HG02973 (cell line): ENCODE results near the gene ELAPOR2.
"Not testable (repeated sequence)": the region's sequence is repeated elsewhere in the genome, so short reads cannot be mapped to it uniquely, and the experiment has no call there.

Source experiments
- ATAC-seq: cut with Tn5 transposase; IDR thresholded peaks from one replicate; pipeline ENCODE4 v1.9.1; 2021; ENCODE audit warnings: moderate library complexity; ENCODE audit not compliant: unreplicated experiment

ELAPOR2 gene

DNA sequence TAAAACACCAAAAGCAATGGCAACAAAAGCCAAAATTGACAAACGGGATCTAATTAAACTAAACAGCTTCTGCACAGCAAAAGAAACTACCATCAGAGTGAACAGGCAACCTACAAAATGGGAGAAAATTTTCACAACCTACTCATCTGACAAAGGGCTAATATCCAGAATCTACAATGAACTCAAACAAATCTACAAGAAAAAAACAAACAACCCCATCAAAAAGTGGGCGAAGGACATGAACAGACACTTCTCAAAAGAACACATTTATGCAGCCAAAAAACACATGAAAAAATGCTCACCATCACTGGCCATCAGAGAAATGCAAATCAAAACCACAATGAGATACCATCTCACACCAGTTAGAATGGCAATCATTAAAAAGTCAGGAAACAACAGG, 14.7 kb downstream of the ELAPOR2 start:
- ATAC-seq = not testable (repeated sequence)

DNA sequence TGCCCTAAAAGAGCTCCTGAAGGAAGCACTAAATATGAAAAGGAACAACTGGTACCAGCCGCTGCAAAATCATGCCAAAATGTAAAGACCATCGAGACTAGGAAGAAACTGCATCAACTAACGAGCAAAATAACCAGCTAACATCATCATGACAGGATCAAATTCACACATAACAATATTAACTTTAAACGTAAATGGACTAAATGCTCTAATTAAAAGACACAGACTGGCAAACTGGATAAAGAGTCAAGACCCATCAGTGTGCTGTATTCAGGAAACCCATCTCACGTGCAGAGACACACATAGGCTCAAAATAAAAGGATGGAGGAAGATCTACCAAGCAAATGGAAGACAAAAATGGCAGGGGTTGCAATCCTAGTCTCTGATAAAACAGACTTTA, 17.9 kb downstream of the ELAPOR2 start:
- not testable (repeated sequence) for ATAC-seq

DNA sequence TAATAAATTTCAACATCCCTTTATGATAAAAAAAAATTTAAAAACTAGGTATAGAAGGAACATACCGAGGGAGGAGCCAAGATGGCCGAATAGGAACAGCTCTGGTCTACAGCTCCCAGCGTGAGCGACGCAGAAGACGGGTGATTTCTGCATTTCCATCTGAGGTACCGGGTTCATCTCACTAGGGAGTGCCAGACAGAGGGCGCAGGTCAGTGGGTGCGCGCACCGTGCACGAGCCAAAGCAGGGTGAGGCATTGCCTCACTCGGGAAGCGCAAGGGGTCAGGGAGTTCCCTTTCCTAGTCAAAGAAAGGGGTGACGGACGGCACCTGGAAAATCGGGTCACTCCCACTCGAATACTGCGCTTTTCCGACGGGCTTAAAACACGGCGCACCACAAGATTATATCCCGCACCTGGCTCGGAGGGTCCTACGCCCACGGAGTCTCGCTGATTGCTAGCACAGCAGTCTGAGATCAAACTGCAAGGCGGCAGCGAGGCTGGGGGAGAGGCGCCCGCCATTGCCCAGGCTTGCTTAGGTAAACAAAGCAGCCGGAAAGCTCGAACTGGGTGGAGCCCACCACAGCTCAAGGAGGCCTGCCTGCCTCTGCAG, 19.7 kb downstream of the ELAPOR2 start:
- ATAC-seq = not testable (repeated sequence)

DNA sequence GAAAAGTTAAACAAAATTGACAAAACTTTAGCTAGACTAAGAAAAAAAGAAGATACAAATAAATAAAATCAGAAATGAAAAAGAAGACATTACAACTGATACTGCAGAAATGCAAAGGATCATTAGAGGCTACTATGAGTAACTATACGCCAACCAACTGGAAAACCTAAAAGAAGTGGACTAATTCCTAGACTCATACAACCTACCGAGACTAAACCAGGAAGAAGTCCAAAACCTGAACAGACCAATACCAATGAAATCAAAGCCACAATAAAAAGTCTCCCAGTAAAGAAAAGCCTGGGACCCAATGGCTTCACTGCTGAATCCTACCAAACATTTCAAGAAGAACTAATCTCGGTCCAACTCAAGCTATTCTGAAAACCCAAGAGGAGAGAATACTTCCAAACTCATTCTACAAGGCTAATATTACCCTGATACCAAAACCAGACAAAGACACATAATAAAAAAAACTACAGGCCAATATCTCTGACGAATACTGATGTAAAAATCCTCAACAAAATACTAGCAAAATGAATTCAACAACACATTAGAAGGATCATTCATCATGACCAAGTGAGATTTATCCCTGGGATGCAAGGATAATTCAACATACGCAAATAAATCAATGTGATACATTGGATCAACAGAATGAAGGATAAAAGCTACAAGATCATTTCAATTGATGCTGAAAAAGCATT, 20.3 kb downstream of the ELAPOR2 start:
- no peak for ATAC-seq

DNA sequence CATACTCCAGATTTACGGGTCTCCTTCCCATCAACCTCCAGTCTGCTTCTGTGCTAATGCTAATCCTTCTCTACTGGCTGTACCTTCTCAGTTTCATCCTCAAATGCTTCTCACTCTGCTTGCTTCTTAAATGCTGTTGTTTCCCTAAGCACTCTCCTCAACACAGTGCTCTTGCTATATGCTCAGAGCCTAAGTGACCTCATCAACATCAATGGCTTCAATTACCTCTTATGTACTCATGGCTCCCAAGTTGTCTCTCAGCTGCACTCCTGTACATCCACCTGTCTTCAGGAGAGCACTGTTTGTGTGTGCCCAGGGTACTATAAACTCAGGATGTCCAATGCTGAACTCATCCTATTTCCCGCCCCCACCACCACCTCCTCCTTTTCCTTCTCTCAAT, 22.5 kb downstream of the ELAPOR2 start:
- ATAC-seq = no peak

DNA sequence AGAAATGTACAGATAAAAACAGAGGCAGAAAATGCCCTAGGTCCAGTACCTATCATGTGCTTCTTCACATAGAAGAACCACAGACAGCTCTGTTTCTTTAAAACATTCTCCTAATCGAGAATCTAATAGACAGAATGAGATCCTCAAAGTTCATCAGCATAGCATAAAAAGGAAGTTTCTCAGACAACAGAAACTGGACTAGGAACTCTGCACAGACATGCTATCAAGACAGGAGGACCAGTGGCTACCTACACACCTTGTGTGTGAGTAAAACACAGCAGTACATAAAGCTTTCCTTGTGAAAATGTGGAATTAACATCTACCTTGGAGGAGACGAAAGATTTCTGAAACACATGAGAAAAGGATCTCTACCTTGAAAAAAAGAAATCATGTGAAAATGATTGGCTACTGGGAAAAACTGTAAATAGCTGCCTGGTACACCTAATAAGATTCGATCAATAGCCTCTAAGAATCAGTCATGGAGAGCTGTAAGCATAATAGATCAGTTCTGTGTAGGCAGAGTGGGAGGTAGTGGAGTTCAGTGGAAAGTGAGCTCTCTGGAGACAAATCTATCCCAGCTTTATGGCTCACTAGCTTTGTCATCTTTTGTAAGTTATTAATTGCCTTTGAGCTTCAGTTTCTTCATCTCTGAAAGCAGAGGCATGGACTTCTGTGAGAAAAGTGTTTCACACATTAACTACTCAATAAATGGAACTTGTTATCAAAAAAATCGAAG, 26.7 kb downstream of the ELAPOR2 start:
- ATAC-seq = no peak

DNA sequence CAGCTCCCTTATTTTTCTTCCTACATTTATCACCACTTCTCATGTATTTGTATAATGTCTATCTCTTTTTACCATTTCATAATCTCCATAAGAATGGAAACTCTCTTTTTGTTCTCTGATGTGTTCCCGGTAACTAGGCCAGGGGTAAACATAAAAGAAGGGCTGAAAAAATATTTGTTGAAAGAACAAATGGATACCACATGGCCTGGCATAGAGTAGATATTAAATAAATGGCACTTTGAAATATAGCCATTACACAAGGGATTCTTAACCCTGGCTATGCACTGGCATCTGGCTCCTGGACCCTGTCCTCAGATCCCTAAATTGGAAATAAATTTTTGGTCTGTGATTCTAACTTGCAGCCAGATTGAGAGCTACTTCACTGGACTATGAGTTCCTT, 30.4 kb downstream of the ELAPOR2 start:
- no peak for ATAC-seq

DNA sequence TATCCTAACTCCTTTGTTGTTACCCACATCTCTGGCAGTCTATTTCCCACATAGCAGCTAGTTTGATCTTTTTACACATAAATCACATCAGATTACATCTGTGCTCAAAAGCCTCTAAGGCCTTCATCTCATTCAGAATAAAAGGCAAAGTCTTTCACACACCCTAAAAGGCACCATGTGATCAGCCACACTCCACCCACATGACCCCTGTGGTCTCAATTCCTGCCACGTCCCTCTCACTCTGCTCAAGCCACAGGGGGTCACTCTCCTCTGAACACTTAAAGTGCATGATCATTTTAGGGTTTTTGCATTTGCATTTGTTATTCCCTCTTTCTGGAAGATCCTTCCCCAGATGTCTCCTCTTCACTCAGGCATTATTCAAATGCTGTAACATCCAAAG, 30.8 kb downstream of the ELAPOR2 start:
- ATAC-seq = no peak

DNA sequence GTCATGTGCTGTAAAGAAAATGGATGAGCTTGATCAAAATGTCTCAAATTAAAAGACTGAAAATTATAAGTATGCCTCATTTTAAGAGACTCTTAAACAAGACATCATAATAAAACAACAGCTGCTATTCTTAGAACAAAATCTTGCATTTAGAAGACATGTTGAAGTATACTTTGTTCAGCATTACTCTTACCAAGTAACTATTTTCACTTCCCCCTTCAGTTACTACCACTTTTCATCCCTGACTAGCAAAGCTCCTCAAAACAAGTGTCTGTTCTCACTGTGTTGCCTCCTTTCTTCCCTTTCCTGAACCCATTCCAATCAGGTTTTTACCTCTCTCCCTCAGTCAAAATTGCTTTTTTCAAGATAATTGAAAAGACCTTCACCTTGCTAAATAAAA, 31.6 kb downstream of the ELAPOR2 start:
- peak; percentile 74 for ATAC-seq

DNA sequence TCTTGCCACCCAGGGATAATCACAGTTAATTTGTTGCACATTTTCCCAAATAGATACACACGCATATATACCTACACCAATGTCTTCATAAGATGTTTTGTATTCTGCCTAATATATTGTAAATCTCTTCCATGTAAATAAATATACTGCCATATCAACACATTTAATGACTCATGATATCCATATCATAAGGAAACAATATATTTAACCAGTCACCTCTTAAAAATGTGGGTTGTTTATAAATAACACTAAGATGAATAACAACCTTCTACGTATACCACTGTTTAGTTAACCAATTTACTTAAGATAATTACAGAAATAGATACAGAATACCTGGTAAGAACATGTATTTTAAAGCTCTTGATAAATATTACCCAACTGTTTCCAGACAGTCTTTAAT, 38.2 kb downstream of the ELAPOR2 start:
- no peak for ATAC-seq

DNA sequence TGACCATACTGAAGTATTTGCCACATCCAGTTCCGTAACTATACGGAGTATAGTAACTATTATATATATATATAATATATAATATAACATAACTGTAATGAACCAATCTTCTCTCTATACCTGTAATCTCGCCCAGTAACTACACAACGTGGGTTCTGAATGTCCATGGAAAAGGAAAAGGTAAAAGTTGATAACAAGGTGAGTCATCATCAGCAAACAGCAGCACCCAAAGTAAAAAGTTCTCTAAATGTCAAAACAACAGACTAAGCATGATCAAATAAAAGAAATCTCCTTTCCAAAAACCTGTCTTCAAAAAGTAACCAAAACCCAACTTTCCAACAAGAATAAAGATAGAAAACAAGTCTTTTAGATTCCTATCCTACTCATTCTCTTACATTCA, 42.8 kb downstream of the ELAPOR2 start:
- ATAC-seq = no peak

DNA sequence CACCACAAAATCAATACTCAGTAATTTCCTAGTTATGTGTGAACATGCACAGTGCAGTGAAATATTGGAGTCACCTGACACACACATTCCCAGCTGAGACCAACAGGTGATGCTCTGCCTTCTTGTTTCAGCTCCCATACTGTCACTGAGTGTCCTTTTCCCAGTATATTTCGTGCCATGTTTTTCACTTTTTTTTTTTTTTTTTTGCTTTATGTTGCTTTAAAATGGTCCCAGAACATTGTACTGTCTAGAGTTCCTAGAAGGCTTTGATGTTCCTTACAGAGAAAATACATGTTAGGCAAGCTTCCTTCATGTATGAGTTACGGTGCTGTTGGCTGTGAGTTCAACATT, 45.6 kb downstream of the ELAPOR2 start:
- ATAC-seq = no peak

DNA sequence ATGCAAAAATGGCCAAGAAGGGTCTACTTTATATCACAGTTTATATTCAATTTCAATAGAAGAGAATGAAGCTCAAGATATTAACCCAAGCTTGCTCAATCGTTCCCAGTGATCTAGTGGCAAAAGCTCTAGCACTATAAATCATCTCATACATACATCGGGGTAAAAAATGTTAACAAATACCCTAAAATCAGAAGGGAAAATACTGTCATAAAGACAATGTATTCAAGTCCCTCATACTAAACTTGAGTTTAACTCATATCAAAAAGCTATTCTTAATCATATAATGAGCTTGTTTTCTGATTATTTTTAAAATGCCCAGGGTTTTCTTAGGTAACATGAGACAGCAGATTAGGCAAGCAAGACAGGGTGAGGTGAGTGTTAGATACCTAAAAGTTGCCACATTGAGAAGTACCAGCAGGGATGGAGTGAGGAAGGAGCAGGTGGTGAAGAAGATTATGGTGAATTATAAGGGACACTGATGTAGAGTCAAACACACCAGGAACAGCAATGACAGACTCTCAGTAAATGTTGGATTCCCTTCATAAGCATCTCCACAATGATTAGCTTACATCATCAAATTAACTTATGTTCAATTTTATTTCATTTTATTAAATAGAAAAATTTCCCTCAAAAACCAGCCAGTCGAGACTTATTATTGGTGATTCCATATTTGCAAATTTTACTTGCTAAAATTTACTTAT, 46.2 kb downstream of the ELAPOR2 start:
- ATAC-seq = no peak
